WI38 (cell line): Measurements from ENCODE around the gene OPRM1.
A peak's percentile ranks its signal among the peaks of the same experiment; 100 is the strongest.

Experiments used
- H3K4me3 ChIP-seq: 2 replicates; pipeline ENCODE4 v1.5.1; 2011; ENCODE audit warnings: low read depth, mild to moderate bottlenecking, control low read depth, low read length
- CTCF ChIP-seq: IDR thresholded peaks from 2 replicates; pipeline ENCODE4 v1.5.1; 2012; ENCODE audit warnings: low read depth, mild to moderate bottlenecking, control low read depth, low read length

Gene OPRM1

GRCh38 chr6:154261688-154262397 lies 222.8 kb downstream of the OPRM1 start:
- TF ChIP-seq CTCF: no peak
- H3K4me3 ChIP-seq: no peak overlapping the region

GRCh38 chr6:154266560-154267099 lies 227.6 kb downstream of the OPRM1 start:
- no peak for TF ChIP-seq CTCF

GRCh38 chr6:154267508-154268106 lies 228.6 kb downstream of the OPRM1 start:
- no peak for TF ChIP-seq CTCF

More at GRCh38 chr6:154266560-154267099, 227.6 kb downstream of the OPRM1 start:
- no peak overlapping the region for H3K4me3 ChIP-seq

GRCh38 chr6:154268486-154268885 lies 229.4 kb downstream of the OPRM1 start:
- no peak overlapping the region for H3K4me3 ChIP-seq
- TF ChIP-seq CTCF: no peak

More at GRCh38 chr6:154267508-154268106, 228.6 kb downstream of the OPRM1 start:
- H3K4me3 ChIP-seq: no peak overlapping the region

- TF ChIP-seq CTCF: no peak
Observed at GRCh38 chr6:154274168-154274567, 235.1 kb downstream of the OPRM1 start.

GRCh38 chr6:154276810-154277628 lies 238.0 kb downstream of the OPRM1 start:
- no peak overlapping the region for H3K4me3 ChIP-seq
- TF ChIP-seq CTCF: peak; percentile 11; the same call in 1 of the 2 replicates

More at GRCh38 chr6:154274168-154274567, 235.1 kb downstream of the OPRM1 start:
- H3K4me3 ChIP-seq: no peak overlapping the region
